GM21528 (cell line): ENCODE measurements around the gene TMEM38A.

Source experiments
- ATAC-seq: cut with Tn5 transposase; IDR thresholded peaks from one replicate; pipeline ENCODE4 v1.9.1; 2021; ENCODE audit warnings: mild to moderate bottlenecking, moderate library complexity; ENCODE audit not compliant: unreplicated experiment, low FRiP score

The TMEM38A gene

DNA sequence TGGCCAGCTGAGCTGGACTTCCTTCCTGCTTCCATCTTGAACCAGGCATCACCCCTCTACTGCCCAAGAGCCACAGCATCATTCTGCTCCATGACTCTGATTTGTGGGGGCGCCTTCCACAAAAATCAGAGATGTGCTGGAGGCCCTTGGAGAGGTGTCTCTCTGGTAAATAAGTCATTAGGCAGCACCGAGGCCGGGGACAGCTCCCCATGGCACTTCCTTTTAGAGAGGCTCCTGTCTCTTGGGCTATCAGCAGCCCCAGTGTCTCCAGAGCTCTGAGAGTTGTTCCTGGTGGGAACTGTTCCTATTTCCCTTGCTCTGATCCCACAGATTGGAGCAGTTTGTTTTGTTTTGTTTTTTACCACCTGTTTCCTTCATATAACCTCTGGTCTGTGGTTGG is 78.6 kb downstream of the TMEM38A start:
- ATAC-seq: no peak
